Right lobe of liver (tissue), 4 donors: ENCODE results near the gene BARX2.

Experiments used
- POLR2A ChIP-seq: fragments of 450-650 bp; IDR thresholded peaks from one replicate; pipeline ENCODE4 v1.6.1; 2017; ENCODE audit warnings: antibody characterized with exemption, mild to moderate bottlenecking
- TF ChIP-seq, protein P1 (sequence below), 4 donors: fragments of 200-600 bp in 3 of 4; fragments of 450-650 bp in 1 of 4; IDR thresholded peaks; one replicate each; pipeline versions ENCODE4 v1.5.1 to v1.8.0; 2016 to 2022; ENCODE audit warnings: antibody characterized with exemption in 4 of 4, mild to moderate bottlenecking in 2 of 4
- donor health status: DM: no; HTN: no; CAD: no.
- donor health status: DM: no; HTN: no; CAD: no.
- donor health status: DM: no; HTN: yes; CAD: no.

DNA sequence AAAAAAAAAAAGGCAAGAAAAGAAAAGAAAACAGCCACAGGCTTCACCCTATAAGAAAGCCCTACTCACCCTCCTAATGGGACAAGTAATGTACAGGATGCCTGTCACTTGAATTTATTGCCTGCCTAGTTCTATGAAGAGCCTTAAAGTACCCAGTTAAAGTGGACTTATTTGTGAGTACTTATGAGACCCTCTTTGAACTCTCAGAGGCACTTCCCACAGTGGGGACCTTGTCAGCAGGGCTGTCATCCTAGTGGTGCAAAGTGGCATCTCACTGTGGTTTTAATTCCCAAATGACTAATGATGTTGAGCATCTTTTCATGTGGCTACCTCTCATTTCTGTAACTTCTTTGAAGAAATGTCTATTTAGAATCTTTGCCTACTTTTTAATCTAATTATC, 41.8 kb upstream of the BARX2 start:
- TF ChIP-seq, protein P1, sequence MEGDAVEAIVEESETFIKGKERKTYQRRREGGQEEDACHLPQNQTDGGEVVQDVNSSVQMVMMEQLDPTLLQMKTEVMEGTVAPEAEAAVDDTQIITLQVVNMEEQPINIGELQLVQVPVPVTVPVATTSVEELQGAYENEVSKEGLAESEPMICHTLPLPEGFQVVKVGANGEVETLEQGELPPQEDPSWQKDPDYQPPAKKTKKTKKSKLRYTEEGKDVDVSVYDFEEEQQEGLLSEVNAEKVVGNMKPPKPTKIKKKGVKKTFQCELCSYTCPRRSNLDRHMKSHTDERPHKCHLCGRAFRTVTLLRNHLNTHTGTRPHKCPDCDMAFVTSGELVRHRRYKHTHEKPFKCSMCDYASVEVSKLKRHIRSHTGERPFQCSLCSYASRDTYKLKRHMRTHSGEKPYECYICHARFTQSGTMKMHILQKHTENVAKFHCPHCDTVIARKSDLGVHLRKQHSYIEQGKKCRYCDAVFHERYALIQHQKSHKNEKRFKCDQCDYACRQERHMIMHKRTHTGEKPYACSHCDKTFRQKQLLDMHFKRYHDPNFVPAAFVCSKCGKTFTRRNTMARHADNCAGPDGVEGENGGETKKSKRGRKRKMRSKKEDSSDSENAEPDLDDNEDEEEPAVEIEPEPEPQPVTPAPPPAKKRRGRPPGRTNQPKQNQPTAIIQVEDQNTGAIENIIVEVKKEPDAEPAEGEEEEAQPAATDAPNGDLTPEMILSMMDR (IDR thresholded peaks at IDR 0.05) = no peak
- TF ChIP-seq POLR2A = no peak
